GM21825 (cell line): ENCODE data around the gene GPC5.

ENCODE experiments used
- ATAC-seq: cut with Tn5 transposase; IDR thresholded peaks from one replicate; pipeline ENCODE4 v1.9.1; 2021; ENCODE audit warnings: mild to moderate bottlenecking, moderate library complexity; ENCODE audit not compliant: unreplicated experiment

The GPC5 gene

DNA sequence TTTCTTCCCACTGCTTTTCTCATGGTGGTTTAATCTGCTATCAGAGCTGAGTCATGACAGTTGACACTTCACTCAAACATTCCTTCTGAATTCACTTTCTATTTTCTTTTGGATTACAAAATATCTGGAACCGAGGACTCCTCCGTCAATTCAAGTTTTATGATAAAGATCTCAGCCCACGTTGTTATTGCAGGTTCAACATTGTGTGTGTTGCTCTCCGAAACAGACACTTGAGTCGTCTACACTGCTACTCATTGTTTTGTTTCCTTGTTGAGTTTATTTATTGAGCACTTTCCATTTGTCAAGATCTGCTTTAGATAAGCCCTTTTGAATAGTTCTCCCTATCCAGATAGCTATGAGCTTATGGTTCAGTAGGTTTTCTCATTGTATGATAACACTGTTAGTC lies 1192.1 kb downstream of the GPC5 start:
- no peak for ATAC-seq

DNA sequence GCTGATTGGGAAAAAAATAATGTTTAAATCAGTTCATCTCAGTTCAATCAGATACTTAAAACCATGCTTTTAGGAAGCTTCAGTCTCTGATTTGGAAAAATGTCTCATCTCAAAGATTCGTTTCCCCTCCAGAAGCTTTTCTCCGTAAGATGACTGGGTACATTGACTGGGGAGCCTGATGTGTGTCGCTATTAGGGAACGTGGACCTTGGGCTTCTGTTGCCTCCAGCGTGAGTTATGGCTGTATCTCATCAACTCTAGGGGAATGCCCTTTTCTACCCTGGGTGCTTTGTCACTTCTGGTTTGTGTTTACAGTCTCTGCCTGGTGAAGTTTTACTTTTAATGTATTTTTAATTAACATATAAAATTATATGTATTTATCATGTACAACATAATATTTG lies 1192.7 kb downstream of the GPC5 start:
- no peak for ATAC-seq

- no peak for ATAC-seq
Observed at GRCh38 chr13:92592757-92593156, 1194.3 kb downstream of the GPC5 start.

- ATAC-seq, result no peak
Observed at GRCh38 chr13:92602560-92602959, 1204.1 kb downstream of the GPC5 start.

- ATAC-seq, result no peak
Observed at GRCh38 chr13:92609376-92609775, 1211.0 kb downstream of the GPC5 start.

DNA sequence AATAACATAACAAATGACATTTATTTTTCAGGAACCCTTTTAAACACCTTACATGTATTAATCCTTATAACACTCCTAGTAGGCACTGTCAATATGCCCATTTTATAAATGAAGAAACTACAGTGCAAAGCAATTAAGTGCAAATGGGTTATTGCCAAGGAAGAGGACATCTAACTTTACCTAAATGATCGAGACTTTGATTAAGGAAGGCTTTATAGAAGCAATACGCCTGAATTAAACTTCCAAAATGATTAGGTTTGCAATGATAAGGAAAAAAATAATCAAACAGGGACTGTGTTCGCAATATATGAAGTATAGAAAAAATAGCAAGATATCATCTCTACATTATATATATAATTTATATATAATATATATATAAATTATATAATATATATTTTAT lies 1214.5 kb downstream of the GPC5 start:
- no peak for ATAC-seq

DNA sequence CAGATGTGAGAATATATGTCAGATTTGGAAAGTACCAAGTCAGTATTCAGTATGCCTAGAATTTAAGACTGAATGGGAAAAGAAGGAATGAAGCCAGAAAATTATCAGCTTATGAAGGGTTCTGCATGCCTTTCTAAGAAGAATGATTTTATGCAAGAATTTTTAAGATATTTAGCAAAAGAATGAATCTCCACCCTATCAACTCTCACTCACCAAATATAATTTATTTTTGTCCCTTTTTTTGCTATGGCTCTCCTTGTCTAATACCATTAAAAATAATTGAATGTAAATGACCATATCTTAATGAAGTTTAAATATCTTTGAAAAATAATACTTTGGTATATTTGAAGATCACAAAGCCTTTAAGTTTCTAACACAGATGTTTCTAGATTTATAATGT lies 1215.5 kb downstream of the GPC5 start:
- no peak for ATAC-seq

DNA sequence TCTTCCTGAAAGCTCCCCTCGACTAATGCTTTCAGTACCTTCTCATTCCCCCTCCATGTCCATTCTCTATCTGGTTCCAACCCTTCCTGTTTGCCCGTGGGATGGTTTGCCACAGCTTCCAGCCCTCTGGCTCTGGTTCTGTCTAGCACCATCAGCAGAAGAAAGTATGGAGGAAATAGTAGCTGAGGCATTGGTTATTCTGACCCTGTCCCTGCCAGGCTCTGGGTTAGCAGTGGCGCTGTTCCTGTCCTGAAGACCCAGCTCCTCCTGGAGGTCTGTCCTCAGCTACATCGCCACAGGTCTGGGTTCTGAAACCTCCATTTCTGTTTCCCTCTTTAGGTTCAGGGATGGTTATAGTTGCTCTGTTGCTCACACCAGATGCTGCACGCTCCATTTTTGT lies 1223.6 kb downstream of the GPC5 start:
- no peak for ATAC-seq

- ATAC-seq, result no peak
Observed at GRCh38 chr13:92622905-92623304, 1224.5 kb downstream of the GPC5 start.

DNA sequence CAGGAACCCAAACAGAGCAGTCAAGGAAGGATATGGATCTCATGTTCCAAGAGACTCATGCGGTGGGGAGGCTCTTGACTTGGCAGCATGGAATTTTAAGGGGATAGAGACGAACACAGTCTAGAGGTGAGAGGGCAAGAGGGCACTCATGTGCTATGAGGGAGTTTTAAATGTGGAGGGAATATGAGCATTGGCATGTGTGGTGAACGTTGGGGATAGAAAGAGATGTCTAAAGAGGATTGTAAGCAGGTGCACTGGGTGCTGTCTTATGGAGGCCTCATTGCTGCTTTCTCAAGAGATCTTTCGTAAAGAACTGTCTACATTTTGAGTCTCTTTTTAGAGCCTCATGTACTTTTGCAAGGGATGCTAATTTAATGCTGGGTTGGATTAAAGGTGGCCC lies 1227.9 kb downstream of the GPC5 start:
- ATAC-seq, result no peak

DNA sequence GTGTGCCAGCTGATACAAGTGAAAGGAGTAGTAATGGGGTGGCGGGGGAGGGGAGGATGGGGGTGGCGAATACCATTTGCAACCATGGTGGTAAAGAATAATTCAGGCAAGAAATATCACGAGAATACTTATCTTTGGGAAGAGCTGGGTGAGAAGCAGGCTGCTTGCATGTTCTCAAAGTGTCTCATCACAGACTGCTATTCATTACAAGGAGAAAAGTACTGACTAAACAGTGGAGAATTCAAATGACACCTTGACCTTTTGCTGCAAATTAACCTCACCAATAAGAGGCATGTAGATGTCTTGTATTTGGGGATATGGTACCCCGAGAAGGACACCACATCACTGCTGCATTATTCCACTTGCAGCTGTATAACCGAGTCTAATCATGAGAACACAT lies 1242.5 kb downstream of the GPC5 start:
- no peak for ATAC-seq

GRCh38 chr13:92649140-92649813 lies 1250.9 kb downstream of the GPC5 start:
- no peak for ATAC-seq

DNA sequence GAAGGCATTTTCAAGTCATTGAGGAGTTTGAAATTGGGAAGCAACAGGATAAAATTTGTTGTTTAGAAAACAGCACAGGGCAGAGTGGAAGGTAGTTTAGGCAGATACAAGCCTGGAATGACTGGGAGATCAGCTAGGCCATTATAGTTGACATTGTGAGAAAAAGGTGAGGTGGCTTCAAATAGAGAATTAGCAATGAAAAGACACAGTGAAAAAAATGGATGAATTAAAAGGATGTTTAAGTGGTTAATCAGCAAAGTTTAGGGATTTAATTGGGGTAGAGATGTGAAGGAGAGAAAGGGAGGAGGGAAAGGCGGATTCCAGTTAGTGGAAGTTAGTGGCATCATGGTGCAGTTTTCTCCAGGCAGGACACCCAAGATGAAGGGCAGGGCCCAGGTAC lies 1257.7 kb downstream of the GPC5 start:
- no peak for ATAC-seq

DNA sequence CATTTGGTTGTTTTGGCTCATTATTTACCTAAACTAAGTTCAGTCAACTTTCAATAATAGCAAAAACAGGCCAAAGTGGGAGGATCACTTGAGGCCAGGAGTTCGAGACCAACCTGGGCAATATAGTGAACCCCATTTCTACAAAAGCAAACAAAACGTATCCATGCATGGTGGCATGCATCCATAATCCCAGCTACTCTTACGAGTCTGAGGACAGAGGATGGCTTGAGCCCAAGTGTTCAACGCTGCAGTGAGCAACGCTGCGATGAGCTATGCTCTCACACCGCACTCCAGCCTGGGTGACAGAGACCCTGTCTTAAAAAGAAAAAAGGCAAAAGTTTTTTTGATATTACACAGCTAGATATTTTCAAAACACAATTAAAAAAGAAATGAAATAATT lies 1258.2 kb downstream of the GPC5 start:
- ATAC-seq, result no peak

GRCh38 chr13:92657565-92657964 lies 1259.1 kb downstream of the GPC5 start:
- ATAC-seq, result no peak

DNA sequence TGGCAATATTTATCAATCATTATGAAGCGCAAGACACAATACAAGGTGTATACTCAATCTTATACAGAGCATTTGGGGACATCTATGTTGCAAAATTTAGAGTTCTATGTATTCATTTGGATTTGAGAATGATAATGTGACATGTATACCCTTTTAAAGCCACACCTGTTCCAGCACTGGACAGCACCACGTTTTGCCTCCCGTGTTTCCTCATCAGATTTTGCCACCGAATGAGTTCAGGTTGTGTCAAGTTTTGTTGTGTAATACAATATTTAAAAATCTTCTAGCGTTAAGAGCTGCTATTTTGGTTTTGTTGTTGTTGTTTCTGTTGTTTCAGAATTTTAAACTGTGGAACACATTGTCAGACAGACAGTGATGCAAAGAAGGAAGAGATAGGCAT lies 1259.9 kb downstream of the GPC5 start:
- no peak for ATAC-seq

DNA sequence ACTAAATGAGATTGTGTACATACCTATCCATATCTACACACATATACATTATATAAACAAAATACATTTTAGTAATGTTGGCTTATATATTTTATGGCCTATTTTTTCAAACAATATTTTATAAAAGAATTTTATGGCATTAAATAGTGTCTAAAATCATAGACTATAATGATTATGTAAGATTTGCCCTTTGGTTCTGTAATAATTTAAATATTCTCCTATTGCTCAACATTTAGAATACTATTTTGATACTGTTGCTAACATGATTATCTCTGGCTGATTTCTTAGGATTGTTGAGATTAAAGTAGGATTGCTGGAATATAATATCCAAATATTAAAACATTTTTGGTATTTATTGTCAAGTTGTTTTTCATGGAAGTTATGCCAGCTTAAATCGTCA lies 1263.0 kb downstream of the GPC5 start:
- no peak for ATAC-seq

DNA sequence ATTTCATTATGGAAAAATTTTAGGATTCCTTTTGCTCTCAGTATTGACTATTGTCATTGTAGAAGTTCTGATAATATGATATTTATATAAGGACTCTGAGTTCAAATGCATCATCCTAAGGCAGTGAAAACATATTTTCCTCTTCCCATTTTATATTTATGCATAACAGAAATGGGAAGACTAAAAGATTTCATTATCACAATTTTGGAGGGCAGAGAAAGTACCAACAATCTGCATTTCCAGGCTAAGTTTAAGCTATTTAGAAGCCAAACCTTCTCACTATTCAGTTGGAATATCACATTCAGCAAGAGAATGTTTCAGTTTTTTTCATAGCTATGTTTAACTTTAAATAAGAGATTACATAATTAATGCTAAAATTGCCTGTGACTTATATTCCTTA lies 1269.7 kb downstream of the GPC5 start:
- ATAC-seq, result no peak

DNA sequence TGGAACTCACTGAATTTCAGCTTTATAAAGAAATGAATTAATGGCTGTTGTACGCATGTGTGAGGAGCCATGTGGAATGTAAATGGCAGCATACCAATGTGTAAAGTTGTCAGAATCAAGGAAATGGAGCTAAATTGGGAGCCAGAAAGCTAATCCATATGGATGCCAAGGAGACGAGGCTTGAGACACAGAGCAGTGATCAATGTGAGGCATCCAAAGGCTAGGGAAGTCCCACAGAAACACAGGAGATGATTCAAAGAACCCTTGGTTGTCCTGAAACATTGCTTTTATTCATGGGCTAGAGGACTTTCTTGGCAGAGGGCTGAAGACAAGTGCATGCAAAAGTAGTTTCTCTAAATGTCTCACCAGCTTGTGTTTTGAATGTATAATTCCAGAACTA lies 1271.7 kb downstream of the GPC5 start:
- no peak for ATAC-seq

DNA sequence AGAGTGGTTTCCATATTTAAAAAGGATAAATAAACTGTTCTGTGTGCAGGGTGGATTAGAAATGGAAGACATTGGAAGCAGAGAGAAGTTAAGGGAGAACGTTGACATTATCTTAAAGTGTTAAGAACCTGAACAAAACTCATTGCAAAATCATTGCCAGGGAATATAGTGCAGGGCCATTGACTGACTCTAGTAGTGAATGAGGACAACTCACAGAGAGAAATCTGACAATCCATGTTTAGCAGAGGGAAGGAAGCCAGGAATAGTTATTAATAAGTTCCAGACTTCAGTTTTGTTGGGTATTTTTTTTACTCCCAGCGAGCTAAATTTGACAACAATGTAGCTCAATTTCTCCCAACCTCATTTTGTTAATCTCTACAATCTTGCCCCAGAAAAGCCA lies 1273.4 kb downstream of the GPC5 start:
- no peak for ATAC-seq

DNA sequence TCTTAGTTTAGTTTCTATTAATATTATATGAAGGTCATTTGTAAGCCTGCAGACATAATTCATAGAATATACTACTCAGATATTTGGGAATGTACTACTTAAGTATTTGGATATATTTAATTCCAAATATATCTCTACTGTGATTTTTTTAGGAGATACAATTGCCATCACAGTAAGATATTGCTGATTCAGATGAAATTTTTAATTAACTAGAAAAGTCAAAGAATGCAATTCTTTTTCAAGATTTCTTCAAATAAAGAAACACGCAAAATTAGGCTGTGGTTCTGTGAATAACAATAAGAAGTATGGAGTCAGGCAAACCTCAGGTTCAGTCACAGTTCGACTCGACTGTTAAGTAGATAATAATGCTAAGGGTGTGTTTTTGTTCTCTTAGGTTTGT lies 1277.8 kb downstream of the GPC5 start:
- no peak for ATAC-seq

- ATAC-seq, result no peak
Observed at GRCh38 chr13:92677571-92677970, 1279.2 kb downstream of the GPC5 start.

DNA sequence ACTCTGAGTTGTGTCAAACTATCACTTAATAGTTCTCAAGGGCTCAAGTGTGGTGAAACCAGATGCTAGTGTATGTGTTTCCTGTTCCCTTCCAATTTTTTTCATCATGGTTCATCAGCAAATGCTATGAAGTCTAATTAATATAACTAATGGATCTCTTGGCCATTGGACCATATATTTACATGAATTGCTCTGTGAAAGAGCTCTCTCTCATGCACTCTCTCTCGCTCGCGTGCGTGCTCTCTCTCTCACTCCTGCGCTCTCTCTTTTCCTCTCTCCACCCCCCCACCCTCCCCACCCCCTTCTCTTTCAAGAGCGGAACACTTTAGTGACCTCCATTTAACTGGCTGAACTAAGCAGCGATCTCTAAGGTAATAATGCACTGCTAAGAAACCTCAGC lies 1281.2 kb downstream of the GPC5 start:
- no peak for ATAC-seq
